SKM-1 treated with dmso at 0.1 percent for 144 hours (cell line): ENCODE results near the gene COX10.

Source experiments
- DNase-seq: peaks from one replicate; lab custom pipeline; 2025; ENCODE audit not compliant: unreplicated experiment; lab: John Stamatoyannopoulos, UW

The COX10 gene

GRCh38 chr17:14068542-14069250, 608 bp upstream of the COX10 start:
- DNase-seq, result no peak

GRCh38 chr17:14070344-14070984, 1.2 kb downstream of the COX10 start:
- DNase-seq, result no peak

- no peak for DNase-seq
Measured at GRCh38 chr17:14072881-14073280, 3.6 kb downstream of the COX10 start.

GRCh38 chr17:14078027-14078426, 8.7 kb downstream of the COX10 start:
- no peak for DNase-seq

GRCh38 chr17:14080847-14081251, 11.5 kb downstream of the COX10 start:
- DNase-seq, result no peak

GRCh38 chr17:14082848-14083247, 13.5 kb downstream of the COX10 start:
- DNase-seq, result no peak

GRCh38 chr17:14084955-14085354, 15.7 kb downstream of the COX10 start:
- no peak for DNase-seq

GRCh38 chr17:14086189-14086588, 16.9 kb downstream of the COX10 start:
- DNase-seq, result no peak

- no peak for DNase-seq
Measured at GRCh38 chr17:14089179-14089578, 19.9 kb downstream of the COX10 start.

GRCh38 chr17:14091367-14091766, 22.1 kb downstream of the COX10 start:
- no peak for DNase-seq

GRCh38 chr17:14092808-14093207, 23.5 kb downstream of the COX10 start:
- DNase-seq, result no peak

GRCh38 chr17:14094676-14095601, 25.6 kb downstream of the COX10 start:
- no peak for DNase-seq

- DNase-seq, result no peak
Measured at GRCh38 chr17:14095631-14096030, 26.3 kb downstream of the COX10 start.

- DNase-seq, result no peak
Measured at GRCh38 chr17:14098246-14098645, 28.9 kb downstream of the COX10 start.

- no peak for DNase-seq
Measured at GRCh38 chr17:14101976-14102375, 32.7 kb downstream of the COX10 start.

GRCh38 chr17:14103836-14104235, 34.5 kb downstream of the COX10 start:
- no peak for DNase-seq

GRCh38 chr17:14104734-14105133, 35.4 kb downstream of the COX10 start:
- no peak for DNase-seq

- no peak for DNase-seq
Measured at GRCh38 chr17:14107889-14108288, 38.6 kb downstream of the COX10 start.

- DNase-seq, result no peak
Measured at GRCh38 chr17:14112407-14112806, 43.1 kb downstream of the COX10 start.

GRCh38 chr17:14113137-14113536, 43.8 kb downstream of the COX10 start:
- no peak for DNase-seq

GRCh38 chr17:14116263-14117024, 47.1 kb downstream of the COX10 start:
- DNase-seq, result no peak
